ENCODE measurements around the gene SEMA5B.

SEMA5B gene

DNA sequence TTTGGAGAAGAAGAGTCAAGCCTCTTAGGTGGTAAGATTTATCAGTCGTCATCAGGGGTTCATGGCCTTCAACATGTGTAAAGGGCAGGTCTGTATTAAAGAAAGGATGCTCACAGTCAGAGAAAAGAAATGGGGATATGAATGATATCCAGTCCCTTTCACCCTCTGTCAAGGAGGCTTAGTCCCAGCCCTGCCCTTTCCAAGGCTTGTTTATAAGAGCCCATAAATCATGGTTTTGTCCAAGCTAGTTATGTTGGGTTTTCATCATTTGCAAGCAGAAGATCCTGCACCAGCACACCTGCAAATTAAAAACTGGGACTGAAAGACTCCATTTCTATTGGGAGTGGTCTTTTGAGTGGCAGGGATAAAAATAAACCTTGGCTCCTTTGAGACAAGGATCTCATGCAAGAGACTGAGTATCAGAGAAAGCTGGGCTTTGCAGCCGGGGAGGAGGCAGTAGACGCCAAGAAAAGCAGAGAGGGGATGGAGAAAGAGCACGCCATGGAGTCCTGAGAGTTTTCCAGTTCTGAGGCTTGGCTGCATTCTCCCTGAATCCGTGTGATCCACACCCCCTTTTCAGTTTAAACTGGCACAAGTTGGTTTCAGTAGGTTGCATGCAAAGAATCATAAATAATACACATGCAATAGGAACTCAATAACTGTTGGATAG lies 26.7 kb upstream of the SEMA5B start:
- FAIRE-seq: no peak

DNA sequence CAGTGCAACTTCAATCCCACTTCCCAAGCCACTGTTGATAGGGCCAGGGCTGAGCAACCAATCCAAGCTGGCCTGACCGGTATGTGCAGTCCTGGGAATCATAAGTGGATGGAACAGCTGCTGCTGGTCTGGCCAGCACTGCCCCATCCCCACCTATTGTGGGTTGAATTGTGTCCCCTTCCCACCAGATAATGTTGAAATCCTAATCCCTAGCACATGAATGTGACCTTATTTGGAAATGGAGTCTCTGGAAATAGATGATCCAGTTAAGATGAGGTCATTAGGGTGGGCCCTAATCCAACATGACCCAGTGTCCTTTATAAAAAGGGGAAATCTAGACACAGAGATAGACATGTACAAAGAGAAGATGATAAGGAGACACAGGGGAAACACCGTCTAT lies 25.5 kb upstream of the SEMA5B start:
- FAIRE-seq: no peak

DNA sequence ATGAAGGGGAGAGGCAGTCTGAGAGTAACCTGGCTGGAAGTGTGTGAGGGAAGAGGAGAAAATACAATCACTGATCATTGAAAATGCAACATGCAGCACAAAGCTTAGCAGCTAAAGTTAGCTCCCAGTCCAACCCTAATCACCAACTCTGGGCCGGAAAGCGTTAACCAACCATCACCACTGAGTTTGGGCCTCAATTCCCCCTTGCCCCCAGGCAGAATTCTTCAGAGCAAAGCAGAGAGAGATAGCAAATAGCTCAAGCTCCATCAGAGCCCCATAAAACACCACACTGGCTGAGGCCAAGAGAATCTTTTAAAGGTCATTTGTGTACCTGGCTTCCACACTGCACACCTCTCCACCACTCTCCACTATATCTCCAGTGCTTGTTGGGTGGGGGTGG lies 23.1 kb upstream of the SEMA5B start:
- FAIRE-seq: no peak

DNA sequence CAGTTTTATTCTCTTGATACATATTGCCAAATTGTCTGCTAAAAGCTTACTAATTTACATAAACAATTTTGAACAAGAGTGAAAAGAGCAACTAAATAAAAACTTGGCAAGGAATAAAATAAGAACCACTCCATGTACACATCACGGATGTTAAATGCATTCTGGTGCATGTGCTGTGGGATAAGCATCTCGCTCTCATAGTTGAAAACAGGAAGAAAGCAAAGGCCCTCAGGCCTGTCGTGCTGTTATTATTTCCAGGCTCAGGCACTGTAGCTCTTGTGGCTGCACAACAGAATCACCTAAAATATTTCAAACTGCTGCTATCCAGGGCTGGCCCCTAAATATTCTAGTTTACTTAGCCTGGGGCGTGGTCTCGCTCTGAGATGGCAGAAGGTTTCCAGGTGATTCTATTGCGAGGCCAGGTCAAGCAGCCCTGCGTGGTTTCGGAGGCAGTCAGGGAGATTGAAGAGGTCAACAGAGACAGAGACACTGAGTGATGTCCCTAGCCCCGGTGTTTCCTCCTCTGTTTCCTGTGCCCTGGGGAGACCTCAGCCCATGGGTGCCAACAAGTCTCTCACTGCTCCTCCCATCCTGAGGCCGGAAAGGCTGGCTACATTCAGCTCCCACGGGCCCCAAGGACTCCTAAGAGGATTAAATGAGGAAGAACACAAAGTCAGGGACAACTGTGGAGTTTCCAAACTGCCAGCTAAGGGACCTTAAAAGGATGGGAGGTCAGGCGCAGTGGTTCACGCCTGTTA lies 21.1 kb upstream of the SEMA5B start:
- FAIRE-seq: no peak

DNA sequence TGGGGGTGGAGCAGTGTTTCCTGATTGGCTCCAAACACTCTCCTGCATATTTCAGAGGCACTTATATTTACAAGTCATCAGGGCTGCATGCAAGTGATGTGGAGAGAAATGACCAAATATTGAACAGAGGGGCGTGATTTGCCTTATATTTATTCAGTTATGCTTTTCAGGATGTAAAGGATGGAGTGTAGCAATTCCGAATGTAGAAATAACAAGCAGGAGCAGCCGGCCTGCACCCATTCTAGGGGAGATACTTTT lies 19.4 kb upstream of the SEMA5B start:
- no peak for FAIRE-seq

DNA sequence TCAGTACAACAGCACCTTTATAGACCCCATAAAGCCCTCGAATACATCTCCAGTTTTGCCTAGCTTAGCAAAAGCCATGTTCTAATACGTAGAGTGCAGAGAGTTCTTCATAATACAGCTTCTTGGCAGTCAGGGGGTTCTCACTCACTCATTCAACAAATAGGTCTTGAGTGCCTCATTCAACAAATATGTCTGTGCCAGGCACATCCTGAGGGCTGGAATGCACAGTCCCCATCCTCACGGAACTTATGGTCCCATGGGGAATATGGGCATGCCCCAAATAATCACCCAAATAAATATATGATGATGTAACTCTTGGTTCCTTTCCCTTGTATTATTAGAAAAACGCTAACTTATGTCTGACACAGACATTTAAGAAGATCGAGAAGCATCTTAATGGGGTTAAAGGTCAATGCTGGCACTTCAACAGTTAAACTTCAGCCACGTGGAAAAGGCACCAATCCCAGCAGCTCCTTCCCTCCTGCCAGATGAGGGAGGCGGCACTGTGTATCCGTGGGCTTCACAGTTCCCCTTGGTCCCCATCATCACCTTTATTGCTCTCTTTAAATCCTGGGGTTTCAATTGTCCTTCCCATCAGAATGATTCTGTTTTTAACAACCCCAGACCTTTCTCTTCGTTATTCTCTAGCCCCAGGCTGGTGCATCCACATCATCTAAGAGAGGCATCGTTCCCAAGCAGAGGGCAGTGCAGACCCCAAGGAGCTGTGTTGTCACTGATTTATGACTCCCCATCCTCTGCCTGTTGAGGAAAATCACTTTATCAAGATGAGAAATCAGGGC lies 18.9 kb upstream of the SEMA5B start:
- no peak for FAIRE-seq

DNA sequence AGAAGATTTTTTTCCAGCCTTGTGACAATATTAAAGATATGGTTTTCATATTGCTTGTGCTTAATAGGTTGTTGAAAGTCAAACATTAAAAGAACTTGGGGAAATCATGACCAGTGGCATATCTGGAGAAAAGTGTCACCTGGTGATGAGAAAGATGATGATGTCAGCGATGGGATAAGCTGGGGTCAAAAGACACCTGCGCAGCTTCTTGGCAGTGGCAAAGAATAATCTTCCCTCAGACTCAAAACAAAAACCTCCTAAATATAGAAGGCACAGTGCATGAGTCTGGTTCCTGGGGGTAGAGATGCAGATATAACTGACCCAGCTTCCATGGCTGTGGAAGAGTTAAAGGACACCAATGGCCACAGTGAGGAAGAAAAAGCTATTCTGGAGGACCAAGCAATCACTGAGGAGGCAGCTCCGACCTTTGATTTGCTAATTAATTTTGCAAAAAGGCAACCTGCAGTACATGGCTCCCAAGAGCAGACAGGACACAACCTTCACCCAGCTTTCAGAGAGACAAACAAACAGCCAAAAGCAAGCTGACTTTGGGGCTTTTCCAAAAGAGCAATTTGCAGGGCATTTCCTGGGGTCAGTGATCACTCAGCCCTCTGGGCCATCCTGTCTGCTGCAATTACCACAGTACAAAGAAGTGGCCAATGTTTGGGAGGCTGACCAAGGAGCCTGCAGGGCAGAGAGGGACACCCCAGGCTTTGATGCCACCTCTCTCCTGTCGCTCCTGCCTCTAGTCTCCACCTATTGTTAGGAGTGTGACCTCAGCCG lies 17.6 kb upstream of the SEMA5B start:
- FAIRE-seq: no peak

DNA sequence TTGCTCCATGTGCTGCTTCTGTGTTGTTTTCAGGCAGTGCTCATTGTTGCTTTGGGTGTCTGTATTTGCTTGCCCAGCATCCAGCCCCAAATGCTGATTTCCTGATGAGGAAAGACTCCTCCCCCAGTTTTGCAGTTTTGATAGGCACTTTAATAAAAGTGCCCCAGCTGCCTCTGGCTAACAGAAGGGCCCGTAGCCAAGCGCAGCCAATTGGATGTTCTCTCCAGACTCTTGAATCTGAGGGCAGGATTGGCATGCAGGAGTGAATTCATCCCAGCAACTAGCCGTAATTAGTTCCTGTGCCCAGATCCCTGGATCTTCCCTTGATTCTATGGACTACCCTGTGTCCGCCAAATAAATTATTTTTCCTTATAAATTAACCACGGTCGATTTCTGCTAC lies 14.8 kb upstream of the SEMA5B start:
- no peak for FAIRE-seq

DNA sequence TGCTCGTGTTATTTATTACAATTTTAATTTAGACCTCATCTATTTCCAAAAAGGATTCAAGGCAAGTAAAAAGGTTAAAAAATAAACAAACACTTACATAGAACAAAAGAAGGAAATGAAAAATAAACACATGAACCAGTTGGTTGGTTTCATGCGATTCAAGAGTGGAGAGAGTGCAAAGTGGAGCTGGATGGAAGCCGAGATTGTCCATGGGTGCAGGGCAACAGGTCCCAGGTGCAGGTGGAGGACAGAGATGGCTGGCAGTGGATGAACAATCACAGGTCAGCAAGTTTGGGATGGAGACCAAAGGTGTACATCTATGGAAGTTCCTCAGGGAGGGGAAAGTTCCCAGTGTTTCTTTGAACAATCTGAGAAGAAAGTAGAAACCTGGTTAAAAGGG lies 11.6 kb upstream of the SEMA5B start:
- peak; percentile 69 for FAIRE-seq

DNA sequence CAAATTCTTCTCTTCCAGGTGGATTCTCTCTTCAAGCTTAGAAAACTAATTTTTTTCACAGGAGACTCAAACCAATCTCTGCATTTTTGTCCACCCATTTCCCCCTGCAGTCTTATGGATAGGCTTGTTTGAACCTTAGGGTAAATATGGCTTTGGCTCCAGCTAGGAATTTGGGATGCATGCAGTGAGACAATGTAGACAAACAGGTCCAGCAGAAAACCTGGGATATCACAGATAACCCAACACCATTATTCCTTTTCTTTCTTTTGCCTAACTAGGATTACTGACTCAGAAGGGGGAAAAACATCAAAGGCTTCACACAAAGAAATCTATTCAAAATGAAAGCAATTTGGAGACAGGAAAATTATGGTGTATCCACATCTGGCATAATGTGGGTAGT lies 11.2 kb upstream of the SEMA5B start:
- no peak for FAIRE-seq

DNA sequence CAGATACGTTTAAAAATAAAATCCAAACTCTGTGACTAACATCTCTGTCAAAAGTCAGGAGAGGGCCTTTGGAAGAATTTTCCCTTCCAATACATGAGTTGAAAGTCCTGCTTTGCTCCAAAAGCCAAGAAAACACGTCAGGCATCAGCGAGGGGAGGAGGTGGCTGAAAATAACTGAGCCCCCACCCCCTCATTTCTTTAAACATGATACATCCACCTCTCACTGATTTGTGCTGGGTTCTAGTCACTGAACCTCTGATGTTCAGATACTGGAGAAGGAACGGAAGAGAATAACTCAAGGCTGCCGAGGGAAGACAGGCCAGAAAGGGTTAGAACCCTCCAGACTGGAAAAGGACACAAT lies 9.4 kb upstream of the SEMA5B start:
- no peak for FAIRE-seq

DNA sequence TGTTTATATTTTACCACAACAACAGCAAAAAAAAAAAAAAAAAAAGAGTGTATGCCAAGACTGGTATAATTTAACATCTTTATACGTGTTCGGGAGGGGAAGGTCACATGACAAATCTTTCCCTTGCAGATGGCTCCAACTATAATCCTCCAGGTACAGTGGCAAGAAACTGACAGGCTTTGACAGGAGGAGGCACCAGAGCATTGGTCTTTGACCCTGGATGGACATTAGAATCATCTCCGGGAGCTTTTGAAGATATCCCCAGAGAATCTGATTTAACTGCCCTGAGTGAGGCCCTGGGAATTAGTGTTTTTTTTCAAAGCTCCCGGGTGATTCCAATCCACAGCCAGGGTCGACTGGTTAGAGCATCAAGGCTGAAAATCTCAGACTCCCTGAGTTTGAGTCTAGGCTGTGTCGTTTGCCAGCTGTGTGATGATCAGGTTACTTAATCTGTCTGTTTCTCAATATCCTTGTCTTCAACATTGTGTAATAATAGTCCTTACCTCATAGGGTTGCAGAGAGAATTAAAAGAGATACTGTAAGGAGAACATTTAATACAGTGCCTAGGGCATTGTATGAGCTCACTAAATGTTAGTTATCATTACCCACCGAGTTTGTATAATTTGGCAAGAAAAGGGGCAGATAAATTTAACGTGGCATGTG lies 8.9 kb upstream of the SEMA5B start:
- no peak for FAIRE-seq

DNA sequence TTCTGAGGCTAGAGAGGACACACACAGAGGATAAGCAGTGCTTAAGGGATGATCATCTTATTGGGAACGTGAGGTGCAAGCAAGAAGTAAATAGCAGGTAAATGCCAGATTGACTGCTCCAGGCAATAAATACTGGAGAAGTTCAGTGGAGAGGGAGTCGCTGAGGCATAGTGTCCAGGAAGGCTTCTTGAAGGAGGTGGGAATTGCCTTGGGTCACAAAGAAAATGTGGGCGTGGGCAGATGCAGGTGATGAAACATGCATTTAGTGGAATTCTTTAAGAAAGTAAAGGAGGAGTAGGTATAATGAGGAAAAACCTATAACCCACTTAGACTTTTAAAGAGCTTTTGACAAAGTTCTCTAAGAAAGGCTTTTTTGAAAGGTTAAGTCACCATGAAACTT lies 7.4 kb upstream of the SEMA5B start:
- FAIRE-seq: no peak

DNA sequence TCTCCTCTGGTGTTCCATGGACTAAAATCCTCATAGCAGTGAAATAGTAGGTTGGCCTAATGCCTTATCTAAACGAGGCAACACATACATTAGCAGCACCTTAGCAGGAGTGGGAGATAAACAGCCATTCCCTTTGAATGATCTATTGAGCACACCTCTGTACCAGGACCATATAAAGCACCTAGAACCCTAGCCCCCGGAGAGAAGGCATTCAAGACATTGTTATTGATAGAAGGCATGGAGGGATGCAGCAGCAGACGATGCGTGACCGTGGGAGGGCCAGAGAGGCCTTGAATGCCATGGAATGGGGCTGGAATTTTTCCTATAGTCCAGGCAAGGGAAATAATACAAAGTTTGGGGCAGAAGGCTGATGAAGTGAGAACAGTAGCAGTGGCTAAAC lies 6.6 kb upstream of the SEMA5B start:
- no peak for FAIRE-seq

DNA sequence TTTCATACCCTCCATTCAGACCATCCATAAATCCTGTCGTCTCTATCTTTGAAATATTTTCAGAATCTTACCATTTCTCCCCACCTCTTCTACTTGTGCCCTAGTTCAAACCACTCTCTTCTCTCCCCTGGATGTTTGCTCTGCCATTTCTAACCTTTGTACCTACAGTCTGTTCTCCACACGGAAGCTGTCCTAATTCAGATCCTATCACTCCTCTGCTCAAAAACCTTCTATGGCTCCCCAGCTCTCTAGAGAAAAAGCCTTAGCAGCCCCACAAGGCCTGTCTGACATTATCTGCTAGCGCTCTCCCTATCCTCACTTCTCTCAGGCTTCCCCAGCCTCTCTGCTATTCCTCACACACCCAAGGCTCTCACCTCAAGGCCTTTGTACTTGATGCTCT lies 4.5 kb upstream of the SEMA5B start:
- no peak for FAIRE-seq

DNA sequence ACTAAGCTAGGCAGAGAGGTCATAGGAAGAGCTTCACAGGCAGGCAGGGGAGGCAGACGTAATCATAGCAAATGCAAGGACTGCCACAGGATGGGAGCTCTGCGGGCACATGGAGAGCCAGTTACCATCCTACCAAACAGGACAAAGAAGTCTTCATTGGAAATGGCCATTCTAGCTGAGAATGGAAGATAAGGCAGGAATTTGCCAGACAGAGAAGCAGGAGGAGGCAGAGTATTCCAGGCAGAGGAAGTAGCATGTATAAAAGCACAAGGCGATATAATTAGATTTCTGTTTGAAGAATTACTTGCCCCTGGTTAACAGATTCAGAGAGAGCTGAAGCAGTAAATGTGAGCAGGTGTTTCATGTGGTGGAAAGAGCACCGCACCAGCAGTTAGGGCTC lies 3.5 kb upstream of the SEMA5B start:
- no peak for FAIRE-seq

DNA sequence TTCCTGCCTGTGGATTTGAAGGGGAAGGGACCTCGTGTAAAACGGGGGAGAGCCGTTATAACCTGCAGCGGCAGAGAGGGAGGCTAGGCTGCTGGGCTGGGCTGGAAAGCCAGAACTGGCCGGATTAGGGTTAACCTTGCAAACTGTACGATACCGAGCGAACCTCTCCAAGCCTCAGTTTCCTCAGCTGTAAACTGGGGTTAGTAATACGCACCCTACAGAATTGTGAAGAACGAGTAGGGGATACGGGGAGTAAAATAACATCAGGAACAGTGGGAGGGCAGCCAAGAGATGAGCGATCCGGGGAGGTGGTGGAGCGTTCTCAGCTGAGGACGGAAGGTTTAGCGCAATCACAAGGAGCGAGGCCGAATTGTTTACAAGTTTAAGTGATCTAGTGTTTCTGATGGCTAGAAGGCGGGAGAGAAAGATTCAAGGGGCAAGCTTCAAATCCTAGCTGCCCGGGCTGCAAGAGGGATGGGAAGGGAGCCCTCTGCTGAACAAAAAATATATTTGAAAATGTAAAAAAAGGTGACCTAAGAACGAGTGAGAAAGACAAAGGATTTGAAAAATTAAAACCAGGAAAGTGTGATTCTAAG lies 768 bp upstream of the SEMA5B start:
- peak; percentile 92 for FAIRE-seq

DNA sequence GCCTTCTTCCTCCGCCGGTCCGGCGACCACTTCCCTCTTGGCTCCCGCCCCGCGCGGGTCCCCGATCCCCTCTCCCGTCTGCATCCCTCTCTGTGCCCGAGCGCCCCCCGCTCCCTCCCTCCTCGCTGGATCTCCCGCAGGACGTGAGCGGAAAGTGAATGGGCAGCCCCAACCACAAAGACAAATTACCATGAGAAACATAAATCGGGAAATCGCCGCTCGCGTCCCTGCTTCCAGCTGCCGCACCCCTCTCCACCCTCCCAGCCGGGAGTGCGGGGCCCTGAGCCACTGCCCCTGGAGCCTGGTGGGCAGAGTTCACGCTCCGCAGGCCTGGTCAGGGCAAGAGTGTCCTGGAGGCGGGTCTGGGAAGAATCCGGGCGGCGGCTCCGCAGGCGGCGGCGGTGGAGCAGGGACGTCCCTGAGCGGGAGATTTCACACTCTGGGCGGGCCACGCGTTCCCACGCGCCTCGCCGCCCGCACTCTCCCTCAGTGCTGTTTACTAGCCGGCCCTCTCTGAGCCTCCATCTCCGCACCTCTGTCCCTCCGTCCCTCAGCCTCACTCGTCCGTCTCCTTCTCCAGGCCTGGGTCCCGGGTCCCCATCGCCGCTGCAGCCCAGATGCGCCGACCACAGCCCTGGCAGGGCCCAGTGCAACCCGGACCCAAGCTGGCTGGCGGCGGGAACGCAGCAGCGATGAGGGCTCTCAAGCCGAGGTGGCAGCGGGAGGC lies 835 bp downstream of the SEMA5B start:
- no peak for FAIRE-seq

DNA sequence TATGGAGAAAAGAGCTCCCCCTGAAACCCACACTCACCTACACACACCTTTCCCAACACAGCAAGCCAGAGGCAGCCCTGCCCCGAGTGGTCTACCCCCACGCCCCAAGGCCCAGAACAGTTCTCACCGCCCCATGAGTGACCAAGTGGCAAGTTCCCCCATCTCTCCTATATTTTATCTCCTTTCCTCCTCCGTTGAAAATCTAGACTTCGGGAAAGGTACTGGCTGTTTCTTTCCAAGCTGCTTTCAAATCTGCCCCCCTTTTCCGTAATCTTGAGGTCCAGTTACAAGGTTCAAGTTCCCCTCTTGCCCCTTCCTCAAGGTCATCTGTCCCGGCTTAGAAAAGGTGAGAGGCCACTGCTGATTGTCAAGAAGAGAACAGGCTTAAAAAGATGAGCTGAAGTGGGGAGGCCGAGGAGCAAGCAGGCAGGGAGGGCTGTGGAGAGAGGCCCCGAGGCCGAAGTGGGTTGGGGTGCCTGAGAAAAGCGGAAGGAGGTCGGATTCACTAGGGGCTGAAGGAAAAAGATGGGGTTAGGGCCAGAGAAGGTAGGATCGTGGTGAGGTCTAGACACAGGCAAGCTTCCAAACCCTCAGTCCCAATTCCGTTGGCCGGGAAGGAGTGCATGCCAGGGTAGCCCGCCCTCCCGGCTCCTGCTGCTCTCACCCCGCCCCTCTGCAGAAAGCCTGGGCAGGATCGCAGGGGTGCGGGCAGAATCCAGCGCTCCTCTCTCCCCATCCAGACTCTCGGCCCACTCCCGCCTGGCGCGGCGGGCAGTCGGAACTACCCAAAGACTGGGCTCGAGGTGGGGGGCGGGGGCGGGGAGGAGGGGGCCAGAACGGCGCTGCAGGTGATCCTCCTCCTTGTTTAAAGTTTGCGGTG lies 1.7 kb downstream of the SEMA5B start:
- FAIRE-seq: no peak

DNA sequence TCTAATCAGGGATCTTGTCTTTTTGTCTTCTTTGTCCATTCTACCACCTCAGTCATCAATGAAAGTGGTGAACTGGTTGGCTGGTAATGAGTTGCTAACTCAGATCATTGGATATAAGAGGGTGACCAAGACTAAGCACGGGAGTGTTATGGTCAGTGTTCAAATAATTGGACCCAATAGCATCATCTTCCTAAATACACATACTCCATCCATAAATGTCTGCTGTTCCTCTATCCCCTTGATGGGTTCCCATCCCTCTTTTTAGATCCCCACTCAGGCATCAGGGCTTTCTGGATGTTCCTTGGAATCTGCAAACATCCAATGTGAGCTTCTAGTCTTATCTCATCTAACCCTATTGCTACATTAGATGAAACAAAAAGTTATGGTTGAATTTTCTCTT lies 3.5 kb downstream of the SEMA5B start:
- FAIRE-seq: no peak

DNA sequence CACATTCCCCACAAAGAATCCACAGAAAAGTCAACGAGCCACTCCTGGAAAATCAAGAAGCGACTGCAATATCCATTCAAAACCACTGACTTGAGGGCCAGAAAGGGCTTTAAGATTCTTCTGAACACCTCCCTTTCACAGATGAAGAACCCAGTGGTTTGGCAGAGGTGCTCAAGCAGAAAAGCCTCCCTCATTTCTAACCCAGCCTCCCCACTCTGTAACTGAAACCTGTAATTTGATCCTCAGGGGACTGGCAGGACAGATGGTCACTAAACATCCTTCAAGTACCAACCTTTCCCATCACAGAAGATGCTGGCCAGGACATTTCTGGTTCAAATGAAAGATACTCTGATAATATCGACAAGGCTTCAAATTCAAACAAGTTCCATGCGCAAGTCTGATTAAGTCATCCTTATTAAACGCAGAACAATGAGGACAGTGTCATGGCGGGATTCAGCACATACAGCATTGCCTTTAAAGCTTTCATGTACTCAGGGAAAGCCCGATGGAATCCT lies 5.5 kb downstream of the SEMA5B start:
- FAIRE-seq: no peak
